ENCODE data around the gene UAP1L1.

Gene UAP1L1

DNA sequence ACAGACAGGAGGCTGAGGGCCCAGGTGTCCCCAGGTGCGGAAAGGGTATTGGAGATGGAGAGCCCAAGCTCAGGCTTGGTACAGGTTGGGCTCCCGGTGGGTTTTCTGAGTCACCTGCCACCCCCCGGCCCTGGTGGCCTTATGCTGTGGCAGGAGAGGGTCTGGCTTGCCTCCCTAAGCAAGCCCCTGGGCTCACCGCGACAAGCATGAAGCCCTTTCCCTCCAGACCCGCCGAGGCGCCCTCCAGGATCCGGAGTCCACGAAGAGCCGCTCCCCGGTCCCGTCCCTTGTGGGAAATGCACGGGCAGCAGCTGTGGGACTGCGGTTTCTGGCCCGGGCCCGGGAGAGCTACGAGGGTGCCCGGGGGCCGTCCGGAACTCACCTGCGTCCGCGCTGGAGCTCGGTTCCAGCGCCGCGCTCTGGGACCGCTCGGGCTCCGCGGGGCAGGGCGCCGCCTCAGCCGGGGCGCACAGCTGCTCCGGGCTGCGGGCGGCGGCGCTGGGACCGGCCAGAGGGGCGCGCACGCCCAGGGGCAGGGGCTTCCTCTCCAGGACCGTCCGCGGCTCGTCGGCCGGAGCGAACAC, 7.7 kb upstream of the UAP1L1 start:
- DNase-seq (ENCODE audit: extremely low read depth, low read depth): no peak
- TF ChIP-seq, protein P1, sequence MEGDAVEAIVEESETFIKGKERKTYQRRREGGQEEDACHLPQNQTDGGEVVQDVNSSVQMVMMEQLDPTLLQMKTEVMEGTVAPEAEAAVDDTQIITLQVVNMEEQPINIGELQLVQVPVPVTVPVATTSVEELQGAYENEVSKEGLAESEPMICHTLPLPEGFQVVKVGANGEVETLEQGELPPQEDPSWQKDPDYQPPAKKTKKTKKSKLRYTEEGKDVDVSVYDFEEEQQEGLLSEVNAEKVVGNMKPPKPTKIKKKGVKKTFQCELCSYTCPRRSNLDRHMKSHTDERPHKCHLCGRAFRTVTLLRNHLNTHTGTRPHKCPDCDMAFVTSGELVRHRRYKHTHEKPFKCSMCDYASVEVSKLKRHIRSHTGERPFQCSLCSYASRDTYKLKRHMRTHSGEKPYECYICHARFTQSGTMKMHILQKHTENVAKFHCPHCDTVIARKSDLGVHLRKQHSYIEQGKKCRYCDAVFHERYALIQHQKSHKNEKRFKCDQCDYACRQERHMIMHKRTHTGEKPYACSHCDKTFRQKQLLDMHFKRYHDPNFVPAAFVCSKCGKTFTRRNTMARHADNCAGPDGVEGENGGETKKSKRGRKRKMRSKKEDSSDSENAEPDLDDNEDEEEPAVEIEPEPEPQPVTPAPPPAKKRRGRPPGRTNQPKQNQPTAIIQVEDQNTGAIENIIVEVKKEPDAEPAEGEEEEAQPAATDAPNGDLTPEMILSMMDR (IDR thresholded peaks at IDR 0.05; ENCODE audit: low read depth, low read length): no peak

DNA sequence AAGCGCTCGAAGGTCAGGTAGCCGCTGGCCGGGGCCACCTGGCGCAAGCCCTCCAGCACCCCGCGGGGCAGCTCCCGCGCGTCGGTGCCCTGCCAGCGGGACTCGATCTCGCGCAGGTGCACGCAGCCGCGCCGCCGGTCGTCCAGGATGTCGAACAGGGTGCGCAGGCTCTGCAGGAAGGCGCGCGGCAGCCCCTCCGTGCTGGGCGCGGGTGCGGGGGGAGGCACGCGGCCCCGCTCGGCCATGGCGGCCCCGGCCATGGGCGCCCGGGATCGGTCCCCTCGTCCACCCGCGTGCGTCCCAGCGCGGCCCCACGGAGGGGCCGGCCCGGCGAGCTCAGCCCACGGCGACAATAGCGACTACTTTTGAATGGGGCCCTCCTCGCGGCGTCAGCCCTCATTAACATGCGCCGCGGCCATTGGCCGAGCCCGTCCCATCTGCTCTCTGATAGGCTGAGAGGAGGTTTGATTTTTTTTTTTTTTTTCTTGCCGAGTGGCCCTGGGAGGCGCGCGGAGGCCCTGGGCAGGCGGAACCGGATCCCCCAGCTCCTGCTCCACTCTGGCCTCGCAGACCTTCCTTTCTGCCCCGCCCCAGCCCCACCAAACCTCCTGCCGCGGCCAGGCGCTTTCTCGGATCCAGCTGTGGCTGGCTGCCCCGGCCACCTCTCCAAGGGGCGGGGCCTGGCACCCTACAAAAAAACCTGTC, 7.0 kb upstream of the UAP1L1 start, which contains the start of gene SAPCD2:
TSS of gene SAPCD2 (minus strand) at position 357 of the 705 bp plus-strand sequence. CDS start at position 260, 97 bp downstream.
- TF ChIP-seq, protein P1 (IDR thresholded peaks at IDR 0.05; ENCODE audit: low read depth, low read length): no peak
- no peak for DNase-seq (ENCODE audit: extremely low read depth, low read depth)

DNA sequence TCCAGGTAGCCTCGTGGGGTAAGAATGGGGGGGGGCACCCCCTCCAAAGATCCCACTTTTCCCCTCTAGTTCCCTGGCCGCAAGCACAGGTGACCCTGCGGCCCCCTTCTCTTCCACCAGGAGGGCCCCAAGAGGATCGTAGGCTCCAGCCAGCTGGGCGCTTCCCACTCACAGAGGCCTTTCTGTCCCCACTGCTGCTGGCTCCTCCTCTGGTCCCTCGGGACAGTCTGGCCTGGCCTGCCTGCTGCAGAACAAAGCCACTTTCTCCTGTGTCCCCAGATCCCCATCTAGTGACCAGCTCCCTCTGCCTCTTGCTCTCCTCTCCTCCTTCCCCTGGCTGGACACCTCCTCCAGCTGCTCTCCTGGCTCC, 6.4 kb upstream of the UAP1L1 start:
- TF ChIP-seq, protein P1 (IDR thresholded peaks at IDR 0.05; ENCODE audit: low read depth, low read length): no peak; the same call in 1 of the 2 replicates
- no peak for DNase-seq (ENCODE audit: extremely low read depth, low read depth)

DNA sequence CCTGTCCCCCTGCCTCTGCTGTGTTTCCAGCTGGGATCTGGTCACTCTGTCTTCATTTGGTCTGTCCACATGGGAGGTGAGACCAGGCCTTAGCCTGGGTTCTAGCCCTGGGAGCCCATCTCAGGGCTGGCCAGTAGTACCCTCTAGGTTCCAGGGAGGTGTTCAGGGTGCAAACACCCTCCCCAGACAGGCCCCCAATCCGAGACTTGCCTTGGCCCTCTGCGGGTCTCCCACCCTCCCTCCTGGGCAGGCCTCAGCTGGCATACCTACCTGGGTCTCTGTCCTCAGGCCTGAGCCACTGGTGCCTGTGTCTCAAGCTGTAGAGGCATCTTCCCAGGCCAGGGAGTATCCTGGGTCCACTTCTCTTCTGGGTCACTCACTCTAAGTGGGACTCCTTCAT, 6.0 kb upstream of the UAP1L1 start:
- TF ChIP-seq, protein P1 (IDR thresholded peaks at IDR 0.05; ENCODE audit: low read depth, low read length): no peak
- DNase-seq (ENCODE audit: extremely low read depth, low read depth): no peak

DNA sequence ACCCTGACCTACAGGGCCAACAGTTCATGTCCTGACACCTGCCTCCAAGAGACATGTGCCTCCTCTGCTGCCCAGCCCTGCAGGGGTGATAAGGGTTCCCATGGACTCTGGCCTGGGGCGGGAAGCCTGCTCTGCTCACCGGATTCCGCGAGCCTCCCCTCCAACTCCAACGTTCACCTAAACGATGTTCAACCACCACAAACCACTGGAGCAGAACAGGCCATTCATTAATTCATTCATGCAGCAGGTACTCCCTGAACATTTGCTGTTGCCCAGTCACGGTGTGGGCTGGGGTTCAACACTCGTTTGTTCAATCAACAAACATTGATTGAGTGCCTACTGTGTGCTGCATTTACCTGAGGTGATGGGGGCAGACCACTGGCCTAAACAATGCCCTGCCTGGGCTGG, 3.3 kb upstream of the UAP1L1 start:
- TF ChIP-seq, protein P1 (IDR thresholded peaks at IDR 0.05; ENCODE audit: low read depth, low read length): no peak
- no peak for DNase-seq (ENCODE audit: extremely low read depth, low read depth)

DNA sequence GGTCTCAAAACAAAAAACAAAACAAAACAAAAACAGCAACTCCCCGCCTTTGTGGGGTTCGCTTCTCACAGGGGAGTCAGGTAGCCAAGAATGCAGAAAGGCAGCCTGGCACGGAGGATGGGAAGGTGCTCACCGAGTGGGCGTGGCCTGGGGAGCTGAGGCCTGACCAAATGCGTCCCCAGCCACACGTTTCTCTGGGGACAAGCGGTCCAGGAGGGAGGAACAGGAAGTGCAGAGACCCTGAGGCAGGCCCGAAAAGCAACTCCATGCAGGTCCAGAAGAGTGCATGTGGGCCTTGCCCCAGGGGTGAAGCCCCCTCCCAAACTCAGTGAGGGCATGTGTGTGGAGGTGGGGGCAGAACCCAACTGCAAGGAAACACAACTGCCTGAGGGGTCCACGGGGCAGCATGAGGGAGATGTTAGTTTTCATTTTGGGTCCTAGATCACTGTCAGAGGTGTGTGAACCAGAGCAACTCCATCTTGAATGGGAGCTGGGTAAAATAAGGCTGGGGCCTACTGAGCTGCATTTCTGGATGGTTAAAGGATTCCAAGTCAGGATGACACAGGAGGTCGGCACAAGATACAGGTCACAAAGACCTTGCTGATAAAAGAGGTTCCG, 2.6 kb upstream of the UAP1L1 start:
- DNase-seq (ENCODE audit: extremely low read depth, low read depth): no peak
- TF ChIP-seq, protein P1 (IDR thresholded peaks at IDR 0.05; ENCODE audit: low read depth, low read length): no peak

DNA sequence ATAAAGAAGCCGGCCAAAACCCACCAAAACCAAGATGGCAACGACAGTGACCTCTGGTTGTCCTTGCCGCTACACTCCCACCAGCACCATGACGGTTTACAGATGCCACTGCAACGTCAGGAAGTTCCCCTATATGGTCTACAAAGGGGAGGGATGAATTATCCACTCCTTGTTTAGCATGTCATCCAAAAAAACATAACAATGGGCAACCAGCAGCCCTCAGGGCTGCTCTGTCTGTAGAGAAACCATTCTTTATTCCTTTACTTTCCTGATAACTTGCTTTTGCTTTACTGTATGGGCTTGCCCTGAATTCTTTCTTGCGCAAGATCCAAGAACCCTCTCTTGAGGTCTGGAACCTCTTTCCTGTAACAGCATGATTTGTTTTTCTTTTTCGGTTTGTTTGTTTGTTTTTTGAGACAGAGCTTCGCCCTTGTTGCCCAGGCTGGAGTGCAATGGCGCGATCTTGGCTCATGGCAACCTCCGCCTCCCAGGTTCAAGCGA, 2.0 kb upstream of the UAP1L1 start:
- DNase-seq (ENCODE audit: extremely low read depth, low read depth): no peak
- TF ChIP-seq, protein P1 (IDR thresholded peaks at IDR 0.05; ENCODE audit: low read depth, low read length): no peak
